ENCODE results near the gene MITF.

- TF ChIP-seq, protein P1, sequence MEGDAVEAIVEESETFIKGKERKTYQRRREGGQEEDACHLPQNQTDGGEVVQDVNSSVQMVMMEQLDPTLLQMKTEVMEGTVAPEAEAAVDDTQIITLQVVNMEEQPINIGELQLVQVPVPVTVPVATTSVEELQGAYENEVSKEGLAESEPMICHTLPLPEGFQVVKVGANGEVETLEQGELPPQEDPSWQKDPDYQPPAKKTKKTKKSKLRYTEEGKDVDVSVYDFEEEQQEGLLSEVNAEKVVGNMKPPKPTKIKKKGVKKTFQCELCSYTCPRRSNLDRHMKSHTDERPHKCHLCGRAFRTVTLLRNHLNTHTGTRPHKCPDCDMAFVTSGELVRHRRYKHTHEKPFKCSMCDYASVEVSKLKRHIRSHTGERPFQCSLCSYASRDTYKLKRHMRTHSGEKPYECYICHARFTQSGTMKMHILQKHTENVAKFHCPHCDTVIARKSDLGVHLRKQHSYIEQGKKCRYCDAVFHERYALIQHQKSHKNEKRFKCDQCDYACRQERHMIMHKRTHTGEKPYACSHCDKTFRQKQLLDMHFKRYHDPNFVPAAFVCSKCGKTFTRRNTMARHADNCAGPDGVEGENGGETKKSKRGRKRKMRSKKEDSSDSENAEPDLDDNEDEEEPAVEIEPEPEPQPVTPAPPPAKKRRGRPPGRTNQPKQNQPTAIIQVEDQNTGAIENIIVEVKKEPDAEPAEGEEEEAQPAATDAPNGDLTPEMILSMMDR (IDR thresholded peaks at IDR 0.05), result no peak
- TF ChIP-seq POLR2A (IDR thresholded peaks at IDR 0.05), result no peak
Observed at GRCh38 chr3:69735893-69736292, 3.4 kb upstream of the MITF start.
